Left lung (tissue), 10 donors: Measurements from ENCODE around the gene TCEANC2. TPM values are rescaled to one million over a fixed set of nuclear protein-coding genes. Genes with fewer than 3 reads are reported as not detected.
"Not testable (repeated sequence)": the region's sequence is repeated elsewhere in the genome, so short reads cannot be mapped to it uniquely, and the experiment has no call there.

ENCODE experiments used
- ATAC-seq: fragments of 200-7000 bp; cut with Tn5 transposase; one replicate; pipeline ENCODE4 v1.9.1; 2020; ENCODE audit warnings: moderate library complexity
- DNase-seq, 4 donors: peaks; one replicate each; pipeline ENCODE4 v3.0.0-alpha.2; 2013 to 2020
- H3K27ac ChIP-seq, 2 donors: fragments of 200-600 bp; sonication (generic) in 1 of 2; one replicate each; pipeline versions ENCODE4 v1.5.0 to v1.8.0; 2020 to 2021
- H3K27me3 ChIP-seq, 2 donors: fragments of 200-600 bp; sonication (generic) in 1 of 2; one replicate each; pipeline versions ENCODE4 v1.5.0 to v1.8.0; 2020 to 2021
- H3K36me3 ChIP-seq, 2 donors: fragments of 200-600 bp; sonication (generic) in 1 of 2; one replicate each; pipeline versions ENCODE4 v1.5.0 to v1.8.0; 2020 to 2021
- H3K4me1 ChIP-seq, 2 donors: fragments of 200-600 bp; one replicate each; pipeline ENCODE4 v1.8.0; 2021
- H3K4me3 ChIP-seq, 2 donors: fragments of 200-600 bp; sonication (generic) in 1 of 2; one replicate each; pipeline versions ENCODE4 v1.5.0 to v1.8.0; 2020 to 2021; ENCODE audit warnings: mild to moderate bottlenecking in 1 of 2
- H3K9me3 ChIP-seq, 2 donors: fragments of 200-600 bp; sonication (generic) in 1 of 2; one replicate each; pipeline versions ENCODE4 v1.5.0 to v1.8.0; 2020 to 2021
- CTCF ChIP-seq, 2 donors: fragments of 200-600 bp; sonication (generic) in 1 of 2; IDR thresholded peaks; one replicate each; pipeline versions ENCODE4 v1.5.0 to v1.8.0; 2021; ENCODE audit warnings: antibody characterized with exemption in 2 of 2
- intact Hi-C, 2 donors: fragments of 100-400 bp; cut with DNase I; formaldehyde crosslinking; loops; one replicate each; pipeline versions ENCODE4 v1.11.2 to v1.14.2; 2022
- polyA plus RNA-seq, 6 donors: library from polyadenylated mRNA; unstranded; fragments of 120-200 nt; gene quantifications; one replicate each; pipeline ENCODE4 v1.2.1, GENCODE V29; 2013; ENCODE audit not compliant: insufficient read length in 6 of 6
- total RNA-seq, 2 donors: library from RNA; stranded (reverse); fragmentation: NEBNext Ultra II Directional; extraction: Animal tissue kit (Norgen Biotek cat#: 25700); gene quantifications; one replicate each; pipeline ENCODE4 v1.2.1, GENCODE V29; 2021
- donor health status: DM: no; HTN: yes; CAD: no.
- donor health status: DM: no; HTN: no; CAD: no.

TCEANC2 gene
- total and polyA plus RNA-seq, 8 donors: 5.2 to 13.3 (median 10.2) TPM

- intact Hi-C loops: no loop called here
- TF ChIP-seq CTCF (IDR thresholded peaks at IDR 0.05): no peak
- Histone ChIP-seq H3K9me3 (no peaks in the 10 kb centered on the region), H3K4me3 (no peak overlapping the region), H3K36me3 (peaks cover 0 to 11% of the 10 kb centered on the region in 2 donors), H3K27ac (no peak overlapping the region), H3K4me1 (peaks cover 0 to 15% of the 10 kb centered on the region in 2 donors), H3K27me3 (no peaks in the 10 kb centered on the region)
- DNase-seq (no peak), ATAC-seq (no peak)
These were observed 43.5 kb downstream of the TCEANC2 start for GRCh38 chr1:54096877-54097240.

- no peak for DNase-seq
- H3K27ac ChIP-seq: no peak overlapping the region
- no peak for ATAC-seq
These were observed 45.7 kb downstream of the TCEANC2 start for GRCh38 chr1:54099061-54099610.

GRCh38 chr1:54100500-54100899, 47.1 kb downstream of the TCEANC2 start:
- no peak for TF ChIP-seq CTCF (IDR thresholded peaks at IDR 0.05)
- Histone ChIP-seq H3K9me3 (no peaks in the 10 kb centered on the region), H3K27me3 (no peaks in the 10 kb centered on the region), H3K36me3 (peaks cover 0 to 19% of the 10 kb centered on the region in 2 donors), H3K27ac (no peak overlapping the region), H3K4me1 (peaks cover 0 to 11% of the 10 kb centered on the region in 2 donors), H3K4me3 (no peak overlapping the region)
- DNase-seq: no peak
- ATAC-seq: no peak
- intact Hi-C loops: no loop called here

More at GRCh38 chr1:54099061-54099610, 45.7 kb downstream of the TCEANC2 start:
- no peaks in the 10 kb centered on the region for H3K27me3 ChIP-seq
- intact Hi-C loops: no loop called here
- H3K36me3 ChIP-seq: peaks cover 0 to 19% of the 10 kb centered on the region in 2 donors
- no peaks in the 10 kb centered on the region for H3K9me3 ChIP-seq
- H3K4me3 ChIP-seq: no peak overlapping the region
- H3K4me1 ChIP-seq: peaks cover 0 to 15% of the 10 kb centered on the region in 2 donors
- no peak for TF ChIP-seq CTCF (IDR thresholded peaks at IDR 0.05)

- Histone ChIP-seq H3K27ac (no peak overlapping the region), H3K9me3 (no peaks in the 10 kb centered on the region), H3K36me3 (peaks cover 0 to 12% of the 10 kb centered on the region in 2 donors), H3K4me1 (no peaks in the 10 kb centered on the region), H3K4me3 (no peak overlapping the region), H3K27me3 (no peaks in the 10 kb centered on the region)
- DNase-seq: no peak
- intact Hi-C loops: no loop called here
- ATAC-seq: no peak
- TF ChIP-seq CTCF (IDR thresholded peaks at IDR 0.05): no peak
These were observed 50.0 kb downstream of the TCEANC2 start for GRCh38 chr1:54103414-54103813.

- H3K27me3 ChIP-seq, H3K27ac ChIP-seq, H3K4me1 ChIP-seq, ATAC-seq, H3K4me3 ChIP-seq, intact Hi-C loops, DNase-seq, H3K9me3 ChIP-seq: not testable (repeated sequence)
- peaks cover 0 to 12% of the 10 kb centered on the region in 2 donors for H3K36me3 ChIP-seq
These were observed 51.2 kb downstream of the TCEANC2 start for GRCh38 chr1:54104613-54105012.

GRCh38 chr1:54105080-54105479, 51.7 kb downstream of the TCEANC2 start:
- intact Hi-C loops: no loop called here
- DNase-seq: no peak
- ATAC-seq: no peak

More at GRCh38 chr1:54105080-54105479, 51.7 kb downstream of the TCEANC2 start:
- Histone ChIP-seq H3K9me3 (no peaks in the 10 kb centered on the region), H3K27ac (no peak overlapping the region), H3K27me3 (no peaks in the 10 kb centered on the region), H3K4me1 (no peaks in the 10 kb centered on the region), H3K4me3 (no peak overlapping the region), H3K36me3 (peaks cover 0 to 12% of the 10 kb centered on the region in 2 donors)
- no peak for TF ChIP-seq CTCF (IDR thresholded peaks at IDR 0.05)
